Measurements from ENCODE around the gene REG1A.

Gene REG1A, protein sequence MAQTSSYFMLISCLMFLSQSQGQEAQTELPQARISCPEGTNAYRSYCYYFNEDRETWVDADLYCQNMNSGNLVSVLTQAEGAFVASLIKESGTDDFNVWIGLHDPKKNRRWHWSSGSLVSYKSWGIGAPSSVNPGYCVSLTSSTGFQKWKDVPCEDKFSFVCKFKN

DNA sequence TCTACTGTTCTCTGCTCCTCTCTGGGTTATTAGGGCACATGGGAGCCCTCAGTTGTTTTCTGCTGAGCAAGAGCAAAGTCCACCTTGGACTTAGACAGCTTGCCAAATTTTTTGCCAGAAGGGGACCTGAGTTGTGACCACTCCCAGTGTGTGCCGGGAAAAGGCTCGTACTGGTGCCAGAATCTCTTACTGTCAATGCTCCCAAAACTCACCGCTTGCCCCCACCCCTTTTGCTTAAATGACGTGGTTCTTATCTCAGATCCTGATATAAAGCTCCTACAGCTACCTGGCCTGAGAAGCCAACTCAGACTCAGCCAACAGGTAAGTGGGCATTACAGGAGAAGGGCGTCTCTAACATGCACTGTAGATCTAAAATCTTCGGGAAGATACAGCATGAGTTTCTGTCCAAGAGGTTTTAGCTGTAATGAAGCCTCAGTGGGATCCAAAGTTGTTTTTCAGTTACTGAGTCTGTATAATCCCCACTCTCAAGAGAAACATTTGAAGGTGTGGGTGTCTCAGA is at the start of gene REG1A:
Gene REG1A (plus strand): TSS at position 295 of the 520 bp plus-strand sequence. CDS start 374 bp downstream, outside the sequence.
- no peak for DNase-seq (ENCODE audit: low read depth in 2 of 2)

DNA sequence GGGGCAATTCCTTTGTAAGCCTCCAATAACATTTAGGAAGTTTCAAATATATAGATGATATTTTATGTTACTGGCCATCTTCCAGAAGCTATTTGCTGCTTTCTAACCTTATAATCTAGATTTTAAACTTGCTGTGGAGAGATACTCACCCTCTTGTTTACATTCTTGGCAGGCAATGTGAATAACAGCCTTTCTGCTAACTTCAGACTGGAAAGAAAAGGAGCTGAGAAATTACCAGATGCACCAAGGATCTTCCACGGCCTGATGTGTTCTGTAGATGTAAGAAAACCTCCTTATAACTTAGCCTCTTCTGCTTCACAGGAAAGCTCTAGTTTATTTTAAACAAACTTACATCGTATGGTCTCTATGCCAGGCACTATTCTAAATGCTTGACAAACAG is 49.2 kb upstream of the REG1A start:
- DNase-seq (ENCODE audit: low read depth in 2 of 2), result no peak

DNA sequence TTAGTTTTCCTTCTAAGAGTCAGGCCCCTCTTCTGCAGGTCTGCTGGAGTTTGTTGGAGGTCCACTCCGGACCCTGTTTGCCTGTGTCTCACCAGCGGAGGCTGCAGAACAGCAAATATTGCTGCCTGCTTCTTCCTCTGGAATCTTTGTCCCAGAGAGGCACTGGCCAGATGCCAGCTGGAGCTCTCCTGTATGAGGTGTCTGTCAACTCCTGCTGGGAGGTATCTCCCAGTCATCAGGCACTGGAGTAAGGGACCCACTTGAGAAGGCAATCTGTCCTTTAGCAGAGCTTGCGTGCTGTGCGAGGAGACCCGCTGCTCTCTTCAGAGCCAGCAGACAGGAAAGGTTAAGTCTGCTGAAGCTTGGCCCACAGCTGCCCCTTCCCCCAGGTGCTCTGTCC is 37.3 kb upstream of the REG1A start:
- DNase-seq (ENCODE audit: low read depth in 2 of 2), result no peak

DNA sequence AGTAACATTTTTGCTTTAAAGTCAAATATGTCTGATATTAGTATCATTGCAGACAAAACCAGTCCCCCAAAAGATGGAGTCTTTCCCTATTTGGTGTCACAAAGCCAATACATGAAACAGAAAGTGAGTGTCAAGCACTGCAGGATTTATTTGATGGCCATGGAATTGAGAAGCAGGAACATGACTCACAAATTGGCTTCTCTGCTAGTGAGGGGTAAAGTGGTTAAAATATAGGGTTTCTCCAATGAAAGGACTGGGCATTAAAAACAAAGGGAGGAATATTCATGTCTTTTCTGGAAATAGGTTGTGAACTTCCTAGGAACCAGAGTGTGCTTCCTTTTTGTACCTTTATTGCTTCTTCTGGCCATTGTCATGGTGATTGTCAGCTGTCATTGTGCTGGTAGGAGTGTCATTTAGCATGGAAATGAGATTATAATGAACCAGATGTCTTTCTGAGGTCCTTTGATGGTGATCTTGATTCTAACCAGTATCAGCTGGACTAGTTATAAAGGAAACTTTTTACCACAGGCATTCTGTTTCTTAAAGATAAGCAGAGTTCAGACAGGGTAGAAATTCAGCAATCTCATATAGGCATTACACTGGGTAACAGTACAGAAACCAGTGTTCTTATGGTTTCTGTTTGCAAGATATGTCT is 36.6 kb upstream of the REG1A start:
- DNase-seq (ENCODE audit: low read depth in 2 of 2), result no peak

DNA sequence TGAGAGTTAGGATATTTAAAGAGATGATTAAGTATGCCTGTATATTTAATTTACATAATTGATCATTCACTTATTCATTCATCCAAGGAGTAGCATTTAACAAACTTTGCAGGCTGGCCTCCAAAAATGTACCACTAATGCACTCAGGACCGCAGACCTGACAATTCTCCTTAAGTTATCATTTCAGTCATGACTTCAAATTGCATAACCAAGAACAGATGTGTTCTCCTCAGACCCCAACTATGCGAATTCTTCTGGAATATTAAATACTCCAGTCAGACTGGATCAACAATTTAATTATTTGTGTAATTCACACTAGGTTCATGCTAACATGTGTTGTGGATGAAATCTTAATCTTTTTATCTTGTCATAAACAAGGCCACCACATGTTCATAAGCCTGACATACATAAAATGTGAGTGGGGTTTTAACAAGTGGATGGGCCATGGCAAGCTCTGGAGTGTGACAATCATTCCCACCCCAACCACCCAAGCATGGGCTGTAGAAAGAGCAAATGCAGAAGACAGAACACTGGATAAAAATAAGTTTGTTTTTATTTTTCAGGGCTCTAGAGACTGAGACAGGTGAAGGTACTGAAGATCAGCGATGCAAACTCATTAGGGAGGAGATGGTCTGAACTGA is 35.7 kb upstream of the REG1A start:
- DNase-seq (ENCODE audit: low read depth in 2 of 2), result no peak

DNA sequence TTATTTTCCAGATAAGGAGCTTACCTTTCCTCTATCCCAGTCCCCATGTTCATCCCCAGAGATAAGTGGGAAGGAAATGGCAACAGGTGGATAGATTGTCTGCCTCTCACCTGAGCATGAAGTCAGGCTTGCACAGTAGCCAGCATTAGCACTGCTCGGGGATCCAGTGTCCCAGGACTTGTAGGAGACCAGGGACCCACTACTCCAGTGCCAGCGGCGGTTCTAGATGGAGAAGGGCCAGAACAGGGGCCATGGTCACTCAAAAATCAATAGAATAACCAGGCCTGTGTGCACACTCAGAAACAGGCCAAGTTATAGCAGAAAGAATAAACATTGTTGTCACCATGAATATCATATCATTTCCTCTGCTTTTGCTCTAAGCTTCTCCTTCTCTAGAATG is 34.9 kb upstream of the REG1A start:
- no peak for DNase-seq (ENCODE audit: low read depth in 2 of 2)

DNA sequence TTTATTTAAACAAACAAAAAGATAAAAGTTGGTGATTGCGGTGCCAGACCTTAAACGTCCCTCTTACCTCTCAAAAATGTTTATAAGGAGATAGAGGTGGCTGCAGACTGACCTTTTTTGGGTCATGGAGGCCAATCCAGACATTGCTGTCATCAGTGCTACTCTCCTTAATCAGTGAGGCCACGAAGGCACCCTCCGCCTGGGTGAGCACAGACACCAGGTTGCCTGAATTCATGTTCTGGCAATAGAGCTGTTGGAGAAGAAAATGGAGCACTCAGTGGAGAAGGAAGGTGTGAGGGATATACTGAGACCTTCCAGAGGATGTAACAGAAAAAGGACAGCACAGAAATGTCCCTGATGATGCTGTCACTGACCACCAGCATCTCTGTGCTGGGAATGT is 34.0 kb upstream of the REG1A start:
- DNase-seq (ENCODE audit: low read depth in 2 of 2), result no peak

DNA sequence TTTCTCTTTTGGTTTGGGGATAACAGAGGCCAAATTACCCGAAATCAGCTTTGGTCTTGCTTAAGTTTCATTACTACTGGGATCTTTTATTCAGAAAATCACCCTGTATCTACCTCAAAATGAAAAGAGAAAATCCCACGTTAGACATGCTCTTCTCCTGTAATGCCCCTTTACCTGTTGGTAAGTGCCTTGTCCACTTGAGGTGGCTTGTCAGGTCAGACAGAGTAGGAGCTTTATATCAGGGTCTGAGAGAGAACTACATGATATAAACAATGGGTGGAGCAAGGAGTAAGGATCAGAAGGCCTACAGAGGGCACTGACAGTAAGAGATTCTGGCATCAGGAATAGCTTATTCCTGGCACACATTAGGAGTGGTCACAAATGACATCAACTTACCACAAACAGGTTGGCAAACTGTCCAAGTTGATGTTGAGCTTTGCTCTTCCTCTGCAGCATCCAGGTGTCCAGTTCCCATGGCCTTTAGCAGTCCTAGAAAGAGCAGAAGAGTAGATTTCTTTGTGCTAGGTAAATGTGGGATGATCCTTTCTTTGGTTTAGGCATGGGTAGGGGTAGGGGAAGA is 32.4 kb upstream of the REG1A start, which contains the start of gene REG1B:
Gene REG1B (minus strand): TSS at position 209 of the 580 bp plus-strand sequence. CDS start 381 bp downstream, outside the sequence.
- no peak for DNase-seq (ENCODE audit: low read depth in 2 of 2)

DNA sequence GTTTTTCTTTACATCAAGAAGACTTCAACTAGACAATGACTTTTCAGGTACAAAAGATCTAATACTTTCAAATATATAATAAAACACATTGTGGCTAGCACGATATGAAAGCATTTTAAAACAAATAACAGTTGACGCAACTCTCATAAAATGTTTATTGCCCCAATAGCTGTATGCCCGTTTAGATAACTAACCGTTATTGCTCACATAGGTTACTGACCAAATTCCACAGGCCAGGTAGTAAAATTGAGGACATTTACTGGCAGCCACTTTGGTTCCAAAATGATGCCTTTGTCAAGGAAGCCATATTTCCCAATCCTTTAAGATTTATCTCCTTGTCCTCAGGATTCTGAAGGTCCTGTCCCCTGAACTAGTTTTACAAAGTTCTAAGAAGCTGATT is 29.6 kb upstream of the REG1A start:
- no peak for DNase-seq (ENCODE audit: low read depth in 2 of 2)

DNA sequence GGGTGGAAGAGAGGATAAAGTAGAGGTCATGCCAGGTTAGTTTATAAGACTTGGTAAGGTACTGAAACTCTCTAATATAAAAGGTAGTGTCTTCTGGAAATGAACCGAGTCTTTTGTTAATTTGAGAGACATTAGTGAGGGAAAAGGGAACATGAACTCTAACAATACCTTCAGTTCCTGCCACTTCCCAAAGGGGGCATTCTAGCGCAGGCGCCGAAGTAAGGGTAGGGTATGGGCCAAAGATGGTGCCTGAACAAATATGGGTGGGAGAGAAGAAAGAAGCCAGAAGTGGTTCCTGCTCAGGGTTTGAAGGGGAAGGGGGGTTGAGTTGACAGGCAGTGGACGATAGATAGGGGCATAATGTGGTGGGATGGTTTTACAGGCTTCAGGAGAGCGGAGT is 22.4 kb upstream of the REG1A start:
- DNase-seq (ENCODE audit: low read depth in 2 of 2), result no peak

DNA sequence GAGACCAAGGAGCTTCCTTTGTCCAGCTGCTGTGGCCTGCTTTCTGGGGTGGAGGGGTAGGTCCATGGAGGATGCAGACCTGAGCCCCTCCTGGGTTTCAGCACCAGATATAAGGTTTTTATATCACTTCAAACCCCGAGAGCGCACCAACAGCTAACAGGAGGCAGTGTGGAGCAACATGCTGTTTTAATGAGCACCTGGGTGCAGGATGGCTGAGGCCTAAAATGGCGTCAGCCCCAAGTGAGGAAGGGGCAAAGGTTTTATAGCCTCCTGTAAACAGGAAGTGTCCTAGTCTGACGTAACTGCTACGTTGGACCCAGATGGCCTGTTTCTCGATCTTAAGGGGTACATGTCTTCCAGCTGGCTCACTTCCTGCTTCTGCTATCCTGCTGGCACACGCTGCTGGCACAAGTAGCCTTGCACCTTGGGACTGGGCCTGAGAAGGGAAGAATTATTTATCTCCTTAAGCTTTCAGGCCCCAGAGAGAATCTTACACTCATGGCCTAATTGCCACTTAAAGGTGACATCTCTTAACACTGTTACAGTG is 21.1 kb upstream of the REG1A start:
- no peak for DNase-seq (ENCODE audit: low read depth in 2 of 2)

DNA sequence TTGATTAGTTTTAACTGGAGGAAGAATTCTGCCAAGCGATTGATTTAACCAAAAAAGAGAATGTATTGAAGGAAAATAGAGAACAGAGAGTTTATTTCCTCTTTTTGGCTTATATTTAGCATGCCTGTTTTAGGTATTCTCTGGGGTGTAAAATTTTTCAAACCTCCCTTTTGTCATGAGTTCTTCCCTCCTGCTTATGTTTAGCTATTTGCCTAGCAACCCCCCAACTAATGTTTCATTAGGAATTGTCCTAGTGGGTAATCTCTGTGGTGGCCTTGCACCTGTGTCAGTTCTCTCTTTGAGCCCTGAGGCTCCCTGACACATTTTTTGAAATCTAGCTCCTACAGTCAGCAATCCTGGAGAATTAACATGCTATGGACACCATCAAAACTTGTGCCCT is 20.0 kb upstream of the REG1A start:
- no peak for DNase-seq (ENCODE audit: low read depth in 2 of 2)

DNA sequence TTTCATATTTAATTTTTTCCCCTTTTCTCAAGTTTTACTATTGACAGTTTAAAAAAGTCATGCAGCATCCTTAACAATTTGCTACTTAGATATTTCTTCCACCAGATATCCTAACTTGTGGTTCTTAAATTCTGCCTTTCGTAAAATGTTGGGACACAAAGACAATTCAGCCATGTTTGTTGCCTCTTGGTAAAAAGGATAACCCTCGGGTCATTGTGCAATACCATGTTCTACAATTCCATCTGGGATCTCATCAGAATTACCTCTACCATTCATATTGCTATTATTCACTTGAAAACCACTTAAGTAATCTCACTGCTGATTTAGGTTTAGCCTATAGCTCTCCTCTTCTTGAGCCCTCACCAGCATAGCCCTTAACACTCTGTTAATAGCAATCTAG is 19.3 kb upstream of the REG1A start:
- no peak for DNase-seq (ENCODE audit: low read depth in 2 of 2)

DNA sequence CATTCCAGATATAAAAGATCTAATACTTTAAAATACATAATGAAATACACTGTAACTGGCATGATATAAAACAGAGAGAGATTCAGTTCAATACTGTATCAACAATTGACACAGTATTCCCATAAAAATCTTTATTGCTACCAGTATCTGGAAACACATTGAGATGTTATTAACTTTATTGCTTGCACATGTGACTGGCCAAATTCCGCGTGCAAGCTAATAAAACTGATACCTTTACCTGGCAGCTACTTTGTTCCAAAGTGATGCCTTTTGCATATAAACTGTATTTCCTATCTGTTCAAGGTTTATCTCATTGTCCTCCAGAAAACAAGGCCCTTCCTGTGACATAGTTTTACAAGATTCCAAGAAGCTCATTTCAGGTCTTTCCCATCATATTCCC is 17.1 kb upstream of the REG1A start:
- no peak for DNase-seq (ENCODE audit: low read depth in 2 of 2)

DNA sequence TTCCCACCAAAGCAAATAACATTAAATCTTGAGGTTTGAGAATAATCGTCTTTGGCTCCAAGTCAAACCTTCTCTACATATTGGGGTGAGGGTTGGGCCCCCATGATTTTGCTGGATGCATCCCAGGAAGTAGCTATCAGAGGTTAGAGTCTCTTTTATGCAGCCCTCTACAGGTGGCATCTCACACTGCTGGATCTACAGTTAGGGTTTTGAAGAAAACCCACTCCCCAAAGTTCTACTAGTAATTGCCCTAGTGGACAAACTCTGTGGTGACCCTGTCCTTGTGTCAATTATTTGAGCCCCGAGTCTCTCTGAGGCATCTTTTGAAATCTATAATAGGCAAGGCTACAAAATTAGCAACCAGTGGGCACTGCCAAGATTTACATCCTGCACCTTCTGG is 15.0 kb upstream of the REG1A start:
- DNase-seq (ENCODE audit: low read depth in 2 of 2), result no peak

DNA sequence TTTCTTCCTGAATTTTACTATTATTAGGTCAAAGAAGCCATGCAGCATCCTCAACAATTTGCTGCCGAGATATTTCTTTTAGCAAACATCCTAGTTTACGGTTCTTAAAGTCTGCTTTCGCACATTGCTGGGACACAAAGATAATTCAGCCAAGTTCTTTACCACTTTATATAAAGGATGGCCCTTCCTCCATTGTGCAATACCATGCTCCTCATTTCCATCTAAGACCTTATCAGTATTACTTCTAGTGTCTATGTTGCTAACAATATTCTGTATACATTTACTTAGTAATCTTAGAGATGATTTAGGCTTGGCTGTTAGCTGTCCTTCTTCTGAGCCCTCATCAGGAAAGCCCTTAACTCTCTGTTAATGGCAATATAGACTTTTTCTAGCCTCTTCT is 8.0 kb upstream of the REG1A start:
- no peak for DNase-seq (ENCODE audit: low read depth in 2 of 2)

DNA sequence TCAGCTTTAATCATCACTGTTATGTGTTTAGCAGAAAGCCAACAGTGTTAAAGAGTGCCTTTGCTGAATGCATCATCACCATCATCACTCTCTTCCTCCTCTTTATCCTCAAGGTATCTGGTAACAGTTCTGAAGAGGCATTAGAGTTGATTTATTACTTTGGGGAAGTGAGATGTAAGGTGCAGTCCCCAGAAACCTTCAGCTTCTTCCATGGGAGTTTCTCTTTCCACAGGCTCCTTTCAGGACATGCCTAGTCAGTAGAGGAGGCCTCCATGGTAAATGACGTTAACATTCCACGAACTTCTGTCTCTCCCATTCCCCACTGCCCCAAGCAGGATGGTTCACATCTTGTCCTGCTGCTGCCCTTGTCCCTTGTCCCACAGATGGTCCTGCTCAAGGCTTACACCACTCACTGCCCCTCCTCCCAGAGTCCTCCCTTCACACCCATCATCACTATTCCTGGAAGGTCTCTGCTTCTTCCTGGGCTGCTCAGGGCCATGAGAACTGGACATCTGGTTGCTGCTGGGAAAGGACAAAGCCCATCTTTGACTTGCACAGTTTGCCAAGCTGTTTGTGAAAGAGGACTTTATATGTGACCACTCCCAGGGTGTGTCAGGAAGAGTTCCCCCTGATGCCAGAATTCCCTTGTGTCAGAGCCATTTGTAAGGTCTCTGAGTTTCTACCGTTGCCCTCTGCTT is 5.3 kb upstream of the REG1A start:
- DNase-seq (ENCODE audit: low read depth in 2 of 2), result no peak

DNA sequence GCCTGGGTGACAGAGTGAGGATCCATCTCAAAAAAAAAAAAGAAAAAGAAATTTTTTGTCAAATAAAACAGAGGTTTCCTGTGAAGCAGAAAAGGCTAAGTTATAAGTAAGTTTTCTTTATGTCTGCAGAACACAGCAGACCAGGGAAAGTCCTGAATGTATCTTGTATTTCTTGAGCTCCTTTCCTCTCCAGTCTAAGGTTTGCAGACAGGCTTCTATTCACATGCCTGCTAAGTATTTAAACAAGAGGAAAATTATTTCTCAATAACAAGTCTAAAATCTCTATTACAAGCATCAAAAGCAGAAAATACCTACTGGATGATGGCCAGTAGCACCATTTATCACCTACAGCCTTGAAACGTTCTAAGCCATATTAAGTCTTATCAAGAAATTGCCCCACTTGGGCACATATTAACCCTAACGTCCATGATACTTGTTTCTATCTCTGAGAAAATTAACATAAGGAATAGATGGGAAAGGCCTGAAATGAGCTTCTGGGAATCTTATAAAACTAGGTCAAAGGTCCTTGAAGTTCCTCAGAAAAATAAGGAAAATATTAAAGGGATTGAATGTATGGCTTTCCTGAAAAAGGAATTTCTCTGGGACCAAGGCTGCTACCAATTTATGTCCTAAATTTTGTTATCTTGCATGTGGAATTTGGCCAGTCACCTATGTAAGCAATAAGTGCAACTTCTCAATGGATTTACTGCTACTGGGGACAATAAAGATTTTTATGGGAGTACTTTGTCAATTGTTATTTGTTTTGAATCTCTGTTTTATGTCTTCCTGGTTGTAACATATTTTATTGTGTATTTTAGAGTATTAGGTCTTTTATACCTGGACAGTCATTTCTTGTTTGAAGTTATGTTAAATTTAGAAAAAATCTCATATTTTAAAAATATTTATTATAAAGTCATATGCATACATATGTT is 3.0 kb upstream of the REG1A start:
- DNase-seq (ENCODE audit: low read depth in 2 of 2), result no peak

DNA sequence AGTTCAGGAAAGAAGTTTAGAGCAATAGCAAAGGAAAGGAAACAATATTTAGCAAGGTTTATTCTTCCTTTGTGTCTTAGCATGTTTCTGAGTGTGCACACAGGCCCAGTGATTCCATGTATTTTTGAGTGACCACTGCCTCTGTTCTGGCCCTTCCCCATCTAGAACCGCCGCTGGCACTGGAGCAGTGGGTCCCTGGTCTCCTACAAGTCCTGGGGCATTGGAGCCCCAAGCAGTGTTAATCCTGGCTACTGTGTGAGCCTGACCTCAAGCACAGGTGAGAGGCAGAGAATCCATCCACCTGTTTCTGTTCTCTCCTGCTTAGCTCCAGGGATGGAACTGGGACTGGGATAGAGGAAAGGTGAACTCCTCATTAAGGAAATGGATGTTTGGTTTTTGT is 2.4 kb downstream of the REG1A start:
- no peak for DNase-seq (ENCODE audit: low read depth in 2 of 2)

DNA sequence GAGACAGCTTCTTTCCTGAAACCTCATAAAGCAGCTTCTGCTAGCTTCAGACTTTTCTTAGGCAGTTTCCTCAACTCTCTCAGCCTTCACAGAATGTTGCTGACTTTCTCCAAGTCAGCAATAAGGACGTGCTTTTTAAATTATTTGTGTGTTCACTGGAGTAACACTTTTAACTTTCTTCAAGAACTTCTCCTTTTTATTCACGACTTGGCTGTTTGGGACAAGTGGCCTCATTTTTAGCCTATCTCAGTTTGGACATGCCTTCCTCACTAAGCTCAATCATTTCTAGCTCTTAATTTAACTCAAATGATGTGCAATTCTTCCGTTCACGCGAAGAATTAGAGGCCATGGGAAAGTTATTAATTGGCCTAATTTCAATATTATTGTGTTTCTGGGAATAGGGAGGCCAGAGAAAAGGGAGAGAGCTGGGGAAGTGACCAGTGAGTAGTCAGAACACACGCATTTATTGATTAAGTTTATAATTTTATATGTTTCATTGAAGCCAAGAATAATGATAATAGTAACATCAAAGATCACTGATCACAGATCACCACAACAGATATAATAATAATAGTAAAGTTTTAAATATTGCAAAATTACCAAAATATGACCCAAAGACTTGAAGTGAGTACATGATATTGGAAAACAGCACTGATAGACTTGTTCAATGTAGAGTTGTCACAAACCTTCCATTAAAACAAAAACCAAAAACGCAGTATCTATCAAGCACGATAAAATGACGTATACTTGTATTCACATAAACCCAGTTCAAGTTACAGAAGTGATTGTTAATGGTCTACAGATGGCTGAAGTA is 4.8 kb downstream of the REG1A start:
- no peak for DNase-seq (ENCODE audit: low read depth in 2 of 2)
